HCT116 (cell line): ENCODE results near the gene SLC30A10.
"Not testable (repeated sequence)": the region's sequence is repeated elsewhere in the genome, so short reads cannot be mapped to it uniquely, and the experiment has no call there.

Experiments used
- ATF3 ChIP-seq: IDR thresholded peaks from 2 replicates; pipeline ENCODE4 v1.6.1; 2012
- EZH2 ChIP-seq: fragments of 200-600 bp; sonication (generic); IDR thresholded peaks from 2 replicates; pipeline ENCODE4 v1.6.1; 2017; ENCODE audit warnings: antibody characterized with exemption, mixed run types
- EZH2phosphoT487 ChIP-seq: fragments of 200-600 bp; IDR thresholded peaks from 2 replicates; pipeline ENCODE4 v1.6.1; 2018; ENCODE audit warnings: antibody characterized with exemption, borderline replicate concordance
- JUND ChIP-seq: IDR thresholded peaks from 2 replicates; pipeline ENCODE4 v1.6.1; 2012
- POLR2A ChIP-seq: IDR thresholded peaks from 2 replicates; pipeline ENCODE4 v1.7.0; 2011; ENCODE audit warnings: borderline replicate concordance; ENCODE audit not compliant: insufficient read depth, insufficient read length; ENCODE audit errors: extremely low read depth
- RAD21 ChIP-seq: IDR thresholded peaks from 2 replicates; pipeline ENCODE4 v1.6.1; 2012; ENCODE audit warnings: low read depth, mild to moderate bottlenecking
- REST ChIP-seq: IDR thresholded peaks from 2 replicates; pipeline ENCODE4 v1.6.1; 2012; ENCODE audit warnings: low read depth
- SIN3A ChIP-seq: IDR thresholded peaks from 2 replicates; pipeline ENCODE4 v1.6.1; 2012; ENCODE audit warnings: low read depth
- SP1 ChIP-seq: IDR thresholded peaks from 2 replicates; pipeline ENCODE4 v1.6.1; 2012; ENCODE audit warnings: low read depth
- TF ChIP-seq, protein P1 (sequence below), 3 experiments: fragments of 200-600 bp in 1 of 3; sonication (generic) in 1 of 3; IDR thresholded peaks in 2 of 3; conservative IDR thresholded peaks in 1 of 3; 2 replicates each; pipeline ENCODE4 v1.5.1; 2012 to 2017; ENCODE audit warnings: low read depth in 2 of 3, low read length in 2 of 3, antibody characterized with exemption in 1 of 3, borderline replicate concordance in 1 of 3, control low read depth in 1 of 3, mild to moderate bottlenecking in 1 of 3, mixed read lengths in 1 of 3, mixed run types in 1 of 3, moderate library complexity in 1 of 3; ENCODE audit not compliant: insufficient read depth in 1 of 3

GRCh38 chr1:219872538-219872937 lies 55.8 kb downstream of the SLC30A10 start:
- not testable (repeated sequence) for TF ChIP-seq REST, ATF3, EZH2, RAD21, POLR2A, JUND, SIN3A, EZH2phosphoT487, SP1
- TF ChIP-seq, protein P1, sequence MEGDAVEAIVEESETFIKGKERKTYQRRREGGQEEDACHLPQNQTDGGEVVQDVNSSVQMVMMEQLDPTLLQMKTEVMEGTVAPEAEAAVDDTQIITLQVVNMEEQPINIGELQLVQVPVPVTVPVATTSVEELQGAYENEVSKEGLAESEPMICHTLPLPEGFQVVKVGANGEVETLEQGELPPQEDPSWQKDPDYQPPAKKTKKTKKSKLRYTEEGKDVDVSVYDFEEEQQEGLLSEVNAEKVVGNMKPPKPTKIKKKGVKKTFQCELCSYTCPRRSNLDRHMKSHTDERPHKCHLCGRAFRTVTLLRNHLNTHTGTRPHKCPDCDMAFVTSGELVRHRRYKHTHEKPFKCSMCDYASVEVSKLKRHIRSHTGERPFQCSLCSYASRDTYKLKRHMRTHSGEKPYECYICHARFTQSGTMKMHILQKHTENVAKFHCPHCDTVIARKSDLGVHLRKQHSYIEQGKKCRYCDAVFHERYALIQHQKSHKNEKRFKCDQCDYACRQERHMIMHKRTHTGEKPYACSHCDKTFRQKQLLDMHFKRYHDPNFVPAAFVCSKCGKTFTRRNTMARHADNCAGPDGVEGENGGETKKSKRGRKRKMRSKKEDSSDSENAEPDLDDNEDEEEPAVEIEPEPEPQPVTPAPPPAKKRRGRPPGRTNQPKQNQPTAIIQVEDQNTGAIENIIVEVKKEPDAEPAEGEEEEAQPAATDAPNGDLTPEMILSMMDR (IDR thresholded peaks at IDR 0.05 in 2 of 3, conservative IDR thresholded peaks at IDR 0.05 in 1 of 3; ENCODE audit: borderline replicate concordance in 1 of 3, insufficient read depth in 1 of 3, low read depth in 2 of 3, low read length in 2 of 3): not testable (repeated sequence)
